Glomerular visceral epithelial cell (primary cell): ENCODE results near the gene ADCYAP1R1.
"Not testable (repeated sequence)": the region's sequence is repeated elsewhere in the genome, so short reads cannot be mapped to it uniquely, and the experiment has no call there.

Experiments used
- DNase-seq: peaks from one replicate; pipeline ENCODE4 v3.0.0-alpha.2; 2016; ENCODE audit errors: extremely low spot score

ADCYAP1R1 gene

GRCh38 chr7:31134246-31135188, 82.4 kb downstream of the ADCYAP1R1 start:
- peak; percentile 63 for DNase-seq

- no peak for DNase-seq
Measured at GRCh38 chr7:31137234-31137633, 85.1 kb downstream of the ADCYAP1R1 start.

- no peak for DNase-seq
Measured at GRCh38 chr7:31145339-31145738, 93.2 kb downstream of the ADCYAP1R1 start.

GRCh38 chr7:31146030-31146429, 93.9 kb downstream of the ADCYAP1R1 start:
- no peak for DNase-seq

- no peak for DNase-seq
Measured at GRCh38 chr7:31146538-31146937, 94.4 kb downstream of the ADCYAP1R1 start.

- DNase-seq = no peak
Measured at GRCh38 chr7:31151849-31152248, 99.7 kb downstream of the ADCYAP1R1 start.

- not testable (repeated sequence) for DNase-seq
Measured at GRCh38 chr7:31153318-31153717, 101.2 kb downstream of the ADCYAP1R1 start.

GRCh38 chr7:31160941-31161340, 108.8 kb downstream of the ADCYAP1R1 start:
- DNase-seq = no peak
